NCI-H524 (cell line): ENCODE data around the gene FBXL14.
"Not testable (repeated sequence)": the region's sequence is repeated elsewhere in the genome, so short reads cannot be mapped to it uniquely, and the experiment has no call there.

Experiments used
- DNase-seq, 2 experiments: peaks; one replicate each; lab custom pipeline; 2025; lab: John Stamatoyannopoulos, UW

The FBXL14 gene

DNA sequence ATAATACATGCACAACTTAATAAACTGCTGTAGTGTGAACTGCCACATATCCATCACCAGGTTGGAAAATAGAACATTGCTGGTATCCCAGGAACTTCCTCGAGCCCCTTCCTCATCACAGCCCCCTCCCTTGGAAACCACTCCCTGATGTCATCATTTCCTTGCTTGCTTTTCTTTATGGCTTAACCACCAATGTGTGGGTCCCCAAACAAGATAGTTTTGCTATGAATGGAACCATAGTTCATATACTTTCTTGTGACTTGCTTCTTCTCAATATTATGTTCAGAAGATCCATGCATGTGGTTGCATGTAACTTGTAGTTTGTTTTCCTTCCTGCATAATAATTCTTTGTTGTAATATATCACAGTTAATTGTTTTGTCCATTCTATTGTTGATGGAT lies 25.7 kb upstream of the FBXL14 start:
- DNase-seq, result no peak

DNA sequence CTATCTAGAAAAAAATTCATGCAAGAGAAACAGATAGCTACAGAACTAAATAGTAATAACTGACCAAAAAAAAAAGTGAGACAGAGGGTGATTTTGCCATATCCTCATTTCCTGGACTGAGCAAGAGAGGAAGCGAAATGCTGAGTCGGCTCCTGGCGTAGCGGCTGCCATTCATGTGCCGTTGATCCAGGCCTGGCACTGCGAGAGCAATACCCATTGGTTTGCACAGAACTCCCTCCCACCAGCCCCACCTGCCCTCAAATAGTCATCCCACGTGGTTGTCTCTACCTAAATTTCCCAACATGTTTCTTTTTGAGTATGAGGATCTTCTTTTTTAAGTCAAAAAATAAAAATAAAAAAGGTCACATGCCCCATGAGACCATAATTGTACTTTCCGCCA lies 25.2 kb upstream of the FBXL14 start:
- no peak for DNase-seq

DNA sequence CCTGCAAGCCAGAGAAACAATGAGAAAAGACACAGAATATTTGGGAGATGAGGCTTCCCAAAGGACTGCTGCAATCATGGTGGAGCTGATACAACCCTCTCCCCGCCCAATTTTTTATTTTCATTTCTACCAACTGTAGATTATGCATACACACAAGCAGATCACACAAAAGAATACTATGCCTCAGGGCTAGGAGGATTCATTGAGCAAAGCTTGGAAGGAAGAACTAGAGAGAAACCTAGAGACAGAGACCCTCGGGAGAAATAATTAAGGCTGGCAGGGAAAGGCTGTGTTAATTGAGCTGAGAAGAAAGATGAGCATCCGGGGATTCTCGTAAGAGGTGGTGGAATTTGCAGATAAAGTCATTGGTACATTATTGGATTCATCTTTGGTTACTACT lies 24.8 kb upstream of the FBXL14 start:
- DNase-seq, result no peak

DNA sequence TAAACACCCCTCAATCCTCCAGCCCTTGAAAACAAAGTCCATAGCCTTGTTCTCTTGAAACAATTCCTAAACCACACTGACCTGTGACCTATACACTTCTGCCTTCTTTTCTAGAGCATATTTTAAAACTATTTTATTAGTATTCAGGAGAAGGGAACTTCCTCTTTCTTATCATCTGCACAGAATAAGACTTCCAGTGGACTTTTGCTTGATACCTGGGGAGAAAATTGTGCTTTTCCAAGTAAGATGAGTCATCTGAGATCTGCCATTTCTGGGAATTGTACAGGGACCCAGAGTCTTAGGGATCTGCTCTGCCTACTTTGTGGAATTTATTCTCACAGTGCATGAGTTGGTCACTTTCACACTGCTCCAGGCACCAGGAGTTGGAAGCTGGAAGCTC lies 24.1 kb upstream of the FBXL14 start:
- DNase-seq, result no peak

DNA sequence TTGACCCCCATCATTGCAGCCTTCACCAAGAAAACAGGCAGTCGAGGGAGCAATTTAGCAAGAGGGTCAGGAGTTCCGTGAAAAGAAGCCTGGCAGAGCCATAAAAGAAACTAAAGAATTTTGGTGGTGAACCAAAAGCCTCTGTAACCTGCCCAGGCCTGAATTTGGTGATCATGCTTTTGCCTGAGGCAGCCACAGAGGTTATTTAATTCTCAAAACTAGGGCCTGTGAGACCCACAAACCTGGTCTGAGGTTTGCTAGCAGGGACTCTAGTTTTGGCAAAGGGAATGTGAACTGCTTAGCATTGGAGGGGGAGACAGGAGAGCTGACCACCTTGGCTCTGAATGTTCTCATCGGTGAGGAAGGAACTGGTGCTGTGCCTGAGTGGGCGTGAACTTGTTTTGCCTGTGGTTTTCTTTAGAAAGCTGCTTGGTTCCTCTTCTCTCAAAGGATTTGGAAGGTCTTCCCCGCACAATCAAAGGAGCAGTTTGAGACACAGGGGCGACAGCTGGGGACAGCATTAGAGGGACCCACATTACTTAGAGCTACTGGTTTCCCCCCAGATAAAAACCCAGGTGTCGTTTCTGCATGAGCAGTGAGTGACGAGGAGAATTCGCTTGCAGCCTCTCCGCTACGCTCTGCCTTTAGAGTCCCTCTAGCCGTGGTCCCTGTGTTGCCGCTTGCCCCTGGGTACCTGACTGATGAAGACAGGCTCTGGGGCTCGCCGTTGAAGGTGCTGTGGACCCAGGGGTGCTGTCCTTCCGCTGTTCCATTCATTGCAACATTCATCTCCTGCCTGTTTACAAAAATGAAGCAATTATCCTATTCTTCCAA lies 22.1 kb upstream of the FBXL14 start:
- DNase-seq, result no peak

DNA sequence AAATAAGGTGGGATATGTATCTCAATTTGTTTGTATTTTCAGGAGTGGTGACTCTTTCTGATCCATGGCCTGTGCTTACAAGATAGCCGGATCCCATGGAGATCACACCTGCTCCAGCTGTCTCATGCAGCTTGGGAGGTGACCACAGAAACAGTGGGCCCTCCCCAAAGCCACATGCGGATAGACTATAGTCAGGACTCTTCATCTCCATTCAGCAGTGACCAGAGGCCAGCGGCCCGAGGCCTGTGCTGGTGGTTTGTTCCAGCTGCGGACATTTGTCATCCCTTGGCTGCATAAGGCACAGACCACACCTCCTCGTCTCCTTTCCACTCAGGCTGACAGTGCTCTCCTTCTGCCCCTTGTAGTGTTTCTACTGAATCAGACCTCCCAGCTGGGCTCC lies 20.0 kb upstream of the FBXL14 start:
- no peak for DNase-seq

DNA sequence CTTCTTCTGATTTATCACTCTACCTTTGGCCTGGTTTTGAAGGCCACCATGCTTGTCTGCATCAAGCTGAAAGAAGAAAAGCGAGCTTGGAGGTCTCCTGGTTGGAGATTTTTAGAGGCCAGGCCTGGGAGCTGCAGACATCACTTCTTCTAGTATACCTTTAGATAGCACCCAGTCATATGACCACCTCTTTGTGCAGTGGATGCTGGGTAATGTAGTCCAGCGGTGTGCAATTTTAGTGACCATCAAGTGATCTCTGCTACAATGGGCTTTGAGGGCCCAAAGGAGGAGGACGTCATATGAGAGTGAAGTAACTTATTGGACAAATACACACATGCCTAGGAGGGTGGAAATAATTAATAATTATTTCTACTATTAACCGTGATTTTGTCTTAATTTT lies 19.5 kb upstream of the FBXL14 start:
- DNase-seq, result no peak

DNA sequence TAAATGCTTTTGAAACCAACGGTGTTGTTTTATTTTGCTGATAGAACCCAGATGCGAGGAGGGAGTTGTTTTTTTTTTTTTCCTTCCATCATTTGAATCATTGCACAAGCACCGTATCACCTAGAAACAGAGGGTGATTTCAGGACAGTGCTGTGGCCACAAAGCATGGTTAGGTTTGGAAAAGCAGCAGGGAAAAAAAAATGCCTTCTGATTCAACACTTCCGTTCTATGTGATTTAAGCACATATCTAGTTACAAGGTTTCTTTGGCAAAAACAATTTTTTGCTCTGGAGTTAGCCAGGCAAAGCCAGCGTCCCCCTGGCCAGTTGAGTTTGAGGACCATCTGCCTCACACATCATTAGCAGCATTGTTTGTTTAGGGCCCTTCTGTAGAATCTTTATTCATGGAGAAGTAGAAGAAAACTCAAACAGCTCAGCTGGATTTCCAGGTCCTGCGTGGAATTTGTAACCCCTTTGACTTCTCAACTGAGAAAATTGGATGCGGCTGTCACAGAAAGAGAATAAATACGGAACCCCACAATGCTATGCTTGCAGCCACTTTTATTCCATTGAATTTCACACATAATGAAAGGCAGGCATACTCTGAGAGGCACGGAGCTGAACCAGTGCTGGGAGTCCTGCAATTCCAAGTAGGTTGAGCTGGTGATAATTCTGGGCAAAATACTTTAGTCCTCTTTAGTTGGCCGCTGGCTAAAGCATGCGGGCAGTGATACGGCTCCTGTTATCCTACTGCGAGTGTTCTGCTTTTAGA lies 17.6 kb upstream of the FBXL14 start:
- peak; percentile 4 to 67 for DNase-seq

DNA sequence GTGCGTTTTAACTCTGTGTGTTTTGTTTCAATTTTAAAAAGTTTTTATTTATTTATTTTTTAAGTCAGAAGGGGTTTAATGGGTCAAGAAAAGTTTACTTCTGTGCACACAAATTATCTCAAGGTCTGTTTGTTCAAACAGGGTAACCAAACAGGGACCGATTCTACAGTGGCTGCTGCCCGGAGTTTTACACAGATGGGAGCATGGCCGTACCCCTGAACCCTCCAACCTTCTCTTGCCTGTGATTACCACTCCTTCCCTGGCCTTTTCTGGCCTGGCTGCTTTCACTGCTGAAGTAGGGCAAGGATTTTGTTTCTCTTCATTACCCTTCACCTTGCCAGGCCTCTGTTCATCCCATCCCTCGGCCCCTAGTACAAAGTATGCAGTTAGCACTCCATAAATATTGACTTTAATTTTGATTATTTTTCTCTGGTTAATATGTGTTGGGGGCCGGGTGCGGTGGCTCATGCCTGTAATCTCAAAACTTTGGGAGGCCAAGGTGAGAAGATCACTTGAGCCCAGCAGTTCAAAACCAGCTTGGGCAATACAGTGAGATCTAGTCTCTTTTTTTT lies 15.8 kb upstream of the FBXL14 start:
- no peak for DNase-seq

DNA sequence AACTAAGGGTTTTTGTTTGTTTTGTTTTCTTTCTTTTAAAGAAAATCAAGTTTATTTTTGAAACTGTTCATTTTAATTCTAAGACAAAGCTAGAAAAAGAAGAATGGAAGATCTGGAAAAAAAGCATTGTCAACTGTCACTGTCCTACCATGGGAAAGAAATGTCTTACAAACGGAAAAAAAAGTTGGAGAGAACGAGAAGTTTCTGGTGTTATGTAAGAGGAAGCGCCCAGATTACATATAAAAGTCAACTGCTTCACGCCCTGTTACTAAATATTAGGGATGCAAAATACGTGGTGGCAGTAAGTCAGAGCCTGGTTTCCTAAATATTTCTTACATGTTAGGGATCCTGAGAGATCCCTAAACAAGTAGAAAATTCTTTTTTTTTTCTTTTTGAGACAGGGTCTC lies 14.3 kb upstream of the FBXL14 start:
- no peak for DNase-seq

DNA sequence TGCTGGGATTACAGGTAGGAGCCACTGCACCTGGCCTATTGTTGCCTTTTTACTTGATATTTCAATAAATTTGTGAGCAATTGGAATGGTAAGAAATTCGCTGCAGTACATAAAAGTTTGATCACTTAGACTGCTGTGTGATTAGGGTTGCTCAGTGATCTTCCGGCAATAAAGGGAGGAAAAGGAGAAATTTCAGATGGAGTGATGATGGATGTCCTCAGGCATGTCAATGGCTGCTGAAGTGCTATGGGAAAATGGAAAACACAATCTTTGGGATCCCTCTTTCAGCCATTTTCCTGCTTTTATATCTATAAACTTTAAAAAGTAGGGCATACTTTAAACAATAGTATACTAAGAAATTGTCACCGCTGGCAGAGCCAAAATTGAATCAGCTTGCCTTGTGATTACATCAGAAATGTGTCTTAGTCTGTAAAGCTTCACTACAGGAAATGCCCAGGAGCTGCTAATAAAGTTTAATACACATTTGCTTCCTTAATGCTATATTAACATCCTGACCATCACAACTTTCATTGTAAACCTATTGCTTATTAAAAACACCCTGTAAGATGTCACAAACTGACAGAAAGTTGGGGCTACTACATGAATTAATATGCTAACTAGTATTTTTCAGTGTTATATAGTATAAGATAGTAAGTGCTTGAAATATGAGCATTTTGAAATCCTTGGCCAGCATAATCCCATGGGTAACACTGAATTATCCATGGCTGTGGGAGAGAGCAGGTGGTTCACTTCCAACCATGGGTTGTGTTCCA lies 13.7 kb upstream of the FBXL14 start:
- no peak for DNase-seq

DNA sequence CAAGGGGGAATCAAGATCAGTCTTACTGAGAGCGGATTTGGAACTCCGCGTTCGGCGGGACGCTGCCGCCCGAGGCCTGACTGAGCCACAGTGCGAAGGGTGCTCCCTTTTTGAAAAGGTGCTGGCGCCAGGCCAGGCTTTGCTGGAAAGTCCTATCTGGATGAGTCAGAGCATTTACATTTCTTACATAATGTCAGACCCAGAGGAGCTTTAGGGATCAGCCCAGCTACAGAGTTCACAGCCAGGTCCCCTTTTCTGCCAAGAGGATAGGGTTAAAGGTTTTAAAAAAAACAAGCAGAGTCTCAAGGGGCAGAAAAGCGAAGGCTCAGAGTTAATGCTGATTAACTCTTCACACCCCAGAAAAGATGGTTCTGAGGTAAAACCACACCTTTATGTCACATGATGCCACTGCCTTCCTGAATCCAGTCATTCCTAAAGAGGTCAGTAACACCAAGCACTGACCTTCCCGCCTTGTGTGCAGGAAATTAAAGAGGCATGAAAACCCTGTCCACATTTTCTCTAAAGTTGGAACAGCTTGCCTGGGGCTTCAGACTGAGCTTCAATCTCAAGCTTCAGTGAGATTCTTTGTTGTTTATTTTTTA lies 11.7 kb upstream of the FBXL14 start:
- peak; percentile 1 to 7 for DNase-seq

DNA sequence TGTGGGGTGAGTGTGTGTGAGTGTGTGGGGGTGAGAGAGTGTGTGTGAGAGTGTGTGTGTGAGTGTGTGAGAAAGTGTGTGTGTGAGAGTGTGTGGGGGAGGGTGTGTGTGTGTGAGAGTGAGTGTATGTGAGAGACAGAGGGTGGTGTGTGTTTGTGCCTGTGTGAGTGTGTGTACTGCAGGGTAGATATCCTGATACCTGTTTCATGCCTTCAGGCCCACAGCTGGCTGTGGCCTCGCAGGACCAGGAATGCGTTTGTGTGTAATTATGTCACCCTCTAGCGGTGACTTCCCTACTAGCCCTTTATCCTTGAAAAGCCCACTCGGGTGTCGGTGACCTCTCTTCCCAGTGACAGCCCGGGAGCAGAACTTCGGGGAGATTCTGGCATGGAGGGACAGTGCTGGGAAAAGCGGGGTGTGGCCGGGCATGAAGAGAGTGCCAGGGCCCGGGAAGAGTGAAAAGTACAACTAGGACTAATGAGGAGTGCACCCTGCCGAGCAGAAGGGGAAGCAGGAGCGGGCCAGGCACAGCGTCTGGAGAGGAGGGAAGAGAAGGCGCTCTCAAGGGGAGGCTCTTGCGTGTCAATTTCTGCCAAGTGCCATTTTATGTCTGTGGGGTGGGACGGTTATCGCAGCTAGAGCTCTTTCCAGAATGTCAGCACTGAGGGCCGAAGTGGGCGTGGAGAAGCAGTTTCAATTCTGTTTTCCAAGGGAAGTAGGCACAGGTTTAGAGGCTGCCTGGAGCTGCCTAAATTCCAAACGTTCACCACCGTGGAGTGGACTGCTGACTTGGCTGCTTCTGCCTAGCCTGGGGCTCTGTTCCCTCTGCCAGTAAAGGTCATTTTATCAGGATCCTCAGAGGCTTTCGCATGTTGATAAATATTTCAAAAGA lies 11.0 kb upstream of the FBXL14 start:
- DNase-seq, result peak; percentile 44 to 80

DNA sequence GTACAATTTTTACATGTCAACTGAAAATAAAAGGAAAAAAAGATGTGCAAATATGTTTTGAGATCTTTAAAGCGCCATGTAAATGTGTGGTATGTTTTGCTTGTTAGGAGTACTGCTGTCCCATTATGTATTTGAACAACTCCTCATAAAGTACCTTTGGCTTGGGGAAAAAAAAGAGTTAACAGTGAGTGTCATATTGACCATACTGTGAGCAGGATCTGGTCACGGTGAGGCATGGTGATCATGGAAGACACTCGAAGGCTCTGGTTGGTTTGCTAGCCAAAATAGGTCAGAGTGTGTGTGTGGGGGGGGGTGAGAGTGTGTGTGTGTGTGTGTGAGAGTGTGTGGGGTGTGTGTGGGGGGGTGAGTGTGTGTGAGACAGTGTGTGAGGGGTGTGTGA lies 10.1 kb upstream of the FBXL14 start:
- DNase-seq, result no peak

DNA sequence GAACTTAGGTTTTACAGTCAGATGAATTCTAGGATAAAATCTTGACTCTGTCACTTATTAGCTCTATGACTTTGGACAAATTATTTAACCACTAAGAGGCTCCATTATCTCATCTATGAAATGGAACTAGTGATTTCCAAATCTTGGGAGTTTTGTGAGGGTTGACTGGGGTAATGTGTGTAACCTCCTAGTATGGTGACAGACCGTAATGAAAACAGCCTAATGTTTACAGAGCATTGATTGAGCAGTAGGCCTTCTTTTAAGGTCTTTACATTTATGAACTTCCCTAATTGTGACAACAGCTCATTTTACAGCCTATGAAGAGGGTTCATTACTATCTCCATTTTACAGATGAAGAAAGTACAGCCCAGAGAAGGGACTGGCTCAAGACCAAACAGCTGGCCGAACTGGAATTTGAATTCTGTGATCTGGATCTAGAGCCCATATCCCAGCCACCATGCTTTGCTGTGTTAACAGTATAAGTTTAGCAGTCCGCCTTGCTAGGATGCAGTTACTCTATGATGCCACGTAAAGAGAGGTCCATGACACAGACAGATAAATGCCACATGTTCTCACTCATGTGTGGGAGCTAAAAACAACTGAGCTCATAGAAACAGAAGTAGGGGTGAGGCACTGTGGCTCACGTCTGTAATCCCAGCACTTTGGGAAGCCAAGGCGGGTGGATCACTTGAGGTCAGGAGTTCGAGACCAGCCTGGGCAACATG lies 9.1 kb upstream of the FBXL14 start:
- no peak for DNase-seq

DNA sequence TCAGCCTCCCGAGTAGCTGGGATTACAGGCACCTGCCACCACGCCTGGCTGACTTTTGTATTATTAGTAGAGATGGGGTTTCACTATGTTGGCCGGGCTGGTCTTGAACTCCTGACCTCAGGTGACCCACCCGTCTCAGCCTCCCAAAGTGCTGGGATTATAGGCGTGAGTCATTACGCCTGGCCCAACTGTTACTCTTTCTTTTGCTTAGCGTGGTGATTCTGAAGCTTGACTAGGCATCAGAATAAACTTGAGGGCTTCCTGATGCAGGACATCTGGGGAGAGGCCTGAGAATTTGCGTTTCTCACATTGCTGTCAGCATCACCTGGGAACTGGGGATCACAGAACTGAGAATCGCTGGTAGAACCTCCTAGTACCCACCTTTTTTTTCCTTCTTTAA lies 8.3 kb upstream of the FBXL14 start:
- DNase-seq, result not testable (repeated sequence)

DNA sequence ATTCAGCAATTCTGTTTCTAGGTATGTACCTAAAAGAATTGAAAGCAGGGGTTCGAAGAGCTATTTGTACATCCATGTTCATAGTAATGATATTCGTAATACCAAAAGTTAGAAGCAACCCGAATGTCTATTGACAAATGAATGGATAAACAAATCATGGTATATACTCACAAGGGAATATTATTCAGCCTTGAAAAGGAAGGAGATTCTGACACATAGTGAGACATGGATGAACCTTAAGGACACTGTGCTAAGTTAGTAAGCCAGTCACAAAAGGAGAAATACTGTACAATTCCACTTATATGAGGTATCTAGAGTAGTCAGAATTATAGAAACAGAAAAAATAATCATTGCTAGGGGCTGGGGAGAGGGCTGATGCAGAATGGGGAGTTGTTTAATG lies 4.4 kb upstream of the FBXL14 start:
- no peak for DNase-seq

DNA sequence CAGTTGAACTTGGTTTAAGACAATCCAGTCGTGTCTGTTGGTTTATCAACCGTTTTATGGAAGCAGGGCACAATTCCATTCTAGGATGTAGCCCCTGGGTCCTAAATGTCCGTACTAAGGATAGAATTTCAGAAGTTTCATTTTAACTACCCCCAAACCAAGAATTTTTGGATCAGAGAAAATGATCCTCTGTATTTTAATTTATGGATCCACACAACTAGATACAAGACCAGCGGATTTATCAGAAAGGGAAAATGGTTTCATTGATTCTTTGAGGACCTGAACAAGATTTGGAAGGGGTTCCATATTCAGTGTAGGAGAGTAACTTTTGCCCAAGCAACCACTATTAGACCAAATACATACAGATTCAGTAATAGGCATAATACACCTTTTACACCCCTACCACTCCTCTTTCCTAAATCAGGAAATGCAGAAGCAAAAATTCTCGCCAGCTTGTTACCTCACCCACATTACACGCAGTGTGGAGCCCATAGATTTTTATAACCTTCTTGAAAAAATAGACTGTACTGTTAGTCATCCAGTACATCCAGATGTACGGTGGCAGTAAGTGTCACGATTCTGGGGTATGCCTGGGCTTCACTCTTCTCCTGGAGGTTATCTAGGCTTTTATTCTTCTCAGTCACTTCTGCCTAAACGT lies 1.4 kb upstream of the FBXL14 start:
- no peak for DNase-seq

DNA sequence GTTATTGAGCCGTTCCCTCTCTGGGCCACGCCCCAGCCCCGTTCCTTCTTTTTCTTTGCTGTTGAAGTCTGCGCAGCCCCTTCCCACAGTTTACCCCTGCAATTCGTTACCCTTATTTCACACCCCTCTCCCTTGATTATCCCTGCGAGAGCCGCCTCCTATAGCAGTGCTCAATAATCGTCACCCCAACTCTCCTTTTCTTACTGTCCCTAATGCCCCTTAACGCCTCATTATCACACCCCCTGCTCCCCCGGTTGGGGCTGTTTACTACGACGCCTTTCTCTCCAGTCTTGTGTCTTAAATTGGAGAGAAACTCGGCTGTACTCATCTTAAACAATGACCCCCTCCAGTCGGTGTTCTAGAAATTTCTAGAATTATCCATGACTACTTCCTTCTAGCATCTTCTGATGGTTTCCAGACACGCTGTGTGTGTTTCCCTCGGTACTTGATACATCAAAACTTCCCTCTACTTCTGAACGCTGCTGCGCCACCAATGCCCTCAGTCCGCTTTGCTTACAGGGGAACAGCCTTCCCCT lies 713 bp upstream of the FBXL14 start:
- DNase-seq, result no peak

DNA sequence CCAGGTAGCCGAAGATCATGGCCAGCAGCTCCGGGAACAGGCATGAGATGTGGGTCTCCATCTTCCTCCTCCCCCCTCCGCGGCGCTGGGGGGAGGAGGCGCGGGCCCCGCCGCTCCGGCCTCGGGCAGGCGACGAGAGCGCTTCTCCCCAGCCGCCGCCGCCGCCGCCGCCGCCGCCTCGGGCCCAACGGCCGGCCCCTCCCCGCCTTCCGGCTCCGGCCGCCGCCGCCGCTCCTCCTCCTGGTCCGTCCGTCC lies 448 bp downstream of the FBXL14 start:
- DNase-seq, result no peak
